ENCODE data around the gene CAPN1. TPM values are rescaled to one million over a fixed set of nuclear protein-coding genes. Genes with fewer than 3 reads are reported as not detected.

Gene CAPN1
- total RNA-seq, 1 donor from 2014 or later: 225 TPM

DNA sequence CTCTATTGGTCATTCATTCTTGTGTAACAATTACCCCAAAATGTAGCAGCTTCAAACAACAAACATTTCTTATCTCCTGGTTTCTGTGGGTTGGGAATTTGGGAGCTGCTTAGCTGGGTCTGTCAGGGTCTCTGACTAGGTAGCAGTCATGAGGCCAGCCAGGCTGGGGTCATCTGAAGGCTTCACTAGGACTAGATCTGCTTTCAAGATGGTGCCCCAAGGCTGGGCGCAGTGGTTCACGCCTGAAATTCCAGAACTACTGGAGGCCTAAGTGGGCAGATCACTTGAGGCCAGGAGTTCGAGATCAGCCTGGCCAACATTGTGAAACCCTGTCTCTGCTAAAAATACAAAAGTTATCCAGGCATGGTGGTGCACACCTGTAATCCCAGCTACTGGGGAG is 24.8 kb upstream of the CAPN1 start:
- TF ChIP-seq, protein P1, sequence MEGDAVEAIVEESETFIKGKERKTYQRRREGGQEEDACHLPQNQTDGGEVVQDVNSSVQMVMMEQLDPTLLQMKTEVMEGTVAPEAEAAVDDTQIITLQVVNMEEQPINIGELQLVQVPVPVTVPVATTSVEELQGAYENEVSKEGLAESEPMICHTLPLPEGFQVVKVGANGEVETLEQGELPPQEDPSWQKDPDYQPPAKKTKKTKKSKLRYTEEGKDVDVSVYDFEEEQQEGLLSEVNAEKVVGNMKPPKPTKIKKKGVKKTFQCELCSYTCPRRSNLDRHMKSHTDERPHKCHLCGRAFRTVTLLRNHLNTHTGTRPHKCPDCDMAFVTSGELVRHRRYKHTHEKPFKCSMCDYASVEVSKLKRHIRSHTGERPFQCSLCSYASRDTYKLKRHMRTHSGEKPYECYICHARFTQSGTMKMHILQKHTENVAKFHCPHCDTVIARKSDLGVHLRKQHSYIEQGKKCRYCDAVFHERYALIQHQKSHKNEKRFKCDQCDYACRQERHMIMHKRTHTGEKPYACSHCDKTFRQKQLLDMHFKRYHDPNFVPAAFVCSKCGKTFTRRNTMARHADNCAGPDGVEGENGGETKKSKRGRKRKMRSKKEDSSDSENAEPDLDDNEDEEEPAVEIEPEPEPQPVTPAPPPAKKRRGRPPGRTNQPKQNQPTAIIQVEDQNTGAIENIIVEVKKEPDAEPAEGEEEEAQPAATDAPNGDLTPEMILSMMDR (conservative IDR thresholded peaks at IDR 0.05): no peak
- H3K9me3 Mint-ChIP-seq: no peaks in the 10 kb centered on the region
- no peak overlapping the region for H3K27ac Mint-ChIP-seq
- no peak overlapping the region for H3K4me3 Mint-ChIP-seq
- H3K27me3 Mint-ChIP-seq: peaks cover 8% of the 10 kb centered on the region
- no peak for DNase-seq (ENCODE audit: extremely low spot score, unreplicated experiment)
- H3K4me1 Mint-ChIP-seq (ENCODE audit: unreplicated experiment): no peaks in the 10 kb centered on the region
- no peaks in the 10 kb centered on the region for H3K36me3 Mint-ChIP-seq

DNA sequence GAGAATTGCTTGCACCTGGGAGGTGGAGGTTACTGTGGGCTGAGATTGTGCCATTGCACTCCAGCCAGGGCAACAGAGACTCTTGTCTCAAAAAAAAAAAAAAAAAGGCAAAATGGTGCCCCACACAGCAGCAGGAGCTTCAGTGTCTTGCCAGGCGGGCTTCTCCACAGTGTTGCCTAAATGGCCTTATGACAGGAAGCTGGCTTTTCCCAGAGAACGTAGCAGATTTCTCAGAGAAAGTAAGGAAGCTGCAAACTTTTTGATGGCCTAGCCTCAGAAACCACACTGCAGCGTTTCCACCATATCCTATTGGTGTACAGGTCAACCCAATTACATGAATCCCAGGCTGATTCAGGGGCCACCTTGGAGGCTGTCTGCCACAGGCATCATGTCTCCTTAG is 24.4 kb upstream of the CAPN1 start:
- H3K9me3 Mint-ChIP-seq: no peaks in the 10 kb centered on the region
- TF ChIP-seq, protein P1 (conservative IDR thresholded peaks at IDR 0.05): no peak
- H3K4me1 Mint-ChIP-seq (ENCODE audit: unreplicated experiment): no peaks in the 10 kb centered on the region
- H3K4me3 Mint-ChIP-seq: no peak overlapping the region
- no peak for DNase-seq (ENCODE audit: extremely low spot score, unreplicated experiment)
- H3K27ac Mint-ChIP-seq: no peak overlapping the region
- H3K27me3 Mint-ChIP-seq: peaks cover 6% of the 10 kb centered on the region
- H3K36me3 Mint-ChIP-seq: no peaks in the 10 kb centered on the region

DNA sequence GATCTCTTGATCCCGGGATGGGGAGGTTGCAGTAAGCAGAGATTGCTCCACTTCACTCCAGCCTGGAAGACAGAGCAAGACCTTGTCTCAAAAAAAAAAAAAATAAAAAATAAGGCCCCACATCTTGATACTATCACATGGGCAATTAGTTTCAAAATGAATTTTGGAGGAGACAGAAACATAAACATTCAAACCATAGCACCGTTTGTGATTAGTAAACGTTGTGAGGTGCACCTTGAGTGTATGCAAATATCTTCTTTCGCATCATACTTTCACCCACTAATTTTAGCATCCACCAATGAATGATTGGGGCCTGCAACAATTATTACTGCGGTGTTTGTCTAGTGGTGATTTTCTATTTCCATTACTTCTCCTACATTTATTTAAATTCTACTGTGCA is 22.7 kb upstream of the CAPN1 start:
- H3K4me3 Mint-ChIP-seq: no peak overlapping the region
- DNase-seq (ENCODE audit: extremely low spot score, unreplicated experiment): no peak
- H3K27me3 Mint-ChIP-seq: peaks cover 3% of the 10 kb centered on the region
- H3K36me3 Mint-ChIP-seq: no peaks in the 10 kb centered on the region
- no peaks in the 10 kb centered on the region for H3K4me1 Mint-ChIP-seq (ENCODE audit: unreplicated experiment)
- no peak overlapping the region for H3K27ac Mint-ChIP-seq
- TF ChIP-seq, protein P1 (conservative IDR thresholded peaks at IDR 0.05): no peak
- no peaks in the 10 kb centered on the region for H3K9me3 Mint-ChIP-seq

DNA sequence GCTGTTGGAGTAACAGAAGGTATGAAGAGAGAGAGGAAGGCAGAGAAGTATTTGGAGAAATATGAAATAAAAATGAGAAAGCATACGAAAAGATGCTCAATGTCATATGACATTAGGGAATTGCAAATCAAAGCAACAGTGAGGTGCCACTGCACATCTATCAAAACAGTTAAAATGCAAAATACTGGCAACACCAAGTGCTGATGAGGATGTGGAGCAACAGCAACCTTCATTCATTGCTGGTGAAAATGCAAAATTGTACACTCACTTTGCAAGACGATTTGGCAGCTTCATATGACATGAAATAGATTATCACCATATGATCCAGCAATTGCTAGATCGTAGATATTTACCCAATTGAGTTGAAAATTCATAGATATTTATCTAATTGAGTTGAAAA is 21.1 kb upstream of the CAPN1 start:
- Mint-ChIP-seq H3K4me1 (ENCODE audit: unreplicated experiment) (no peaks in the 10 kb centered on the region), H3K9me3 (no peaks in the 10 kb centered on the region), H3K36me3 (no peaks in the 10 kb centered on the region), H3K4me3 (no peak overlapping the region), H3K27me3 (peaks cover 3% of the 10 kb centered on the region), H3K27ac (no peak overlapping the region)
- no peak for DNase-seq (ENCODE audit: extremely low spot score, unreplicated experiment)
- TF ChIP-seq, protein P1 (conservative IDR thresholded peaks at IDR 0.05): no peak

DNA sequence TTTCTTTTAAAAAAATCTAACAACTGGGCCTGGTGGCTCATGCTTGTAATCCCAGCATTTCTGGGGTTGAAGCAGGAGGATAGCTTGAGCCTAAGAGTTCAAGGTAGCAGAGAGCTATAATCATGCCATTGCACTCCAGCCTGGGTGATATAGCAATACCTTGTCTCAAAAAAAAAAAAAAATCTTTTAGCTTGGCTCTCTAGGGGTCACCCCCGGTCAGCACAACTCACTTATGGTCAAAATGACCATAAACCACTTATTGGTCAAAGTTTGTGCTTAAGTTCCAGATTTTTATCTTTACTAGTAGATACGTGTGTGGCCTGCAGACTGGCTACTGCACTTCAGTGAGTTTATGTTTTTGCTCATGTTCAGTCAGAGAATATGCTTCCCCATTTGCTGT is 18.0 kb upstream of the CAPN1 start:
- H3K27ac Mint-ChIP-seq: no peak overlapping the region
- H3K27me3 Mint-ChIP-seq: peaks cover 3% of the 10 kb centered on the region
- no peak for DNase-seq (ENCODE audit: extremely low spot score, unreplicated experiment)
- H3K4me3 Mint-ChIP-seq: no peak overlapping the region
- TF ChIP-seq, protein P1 (conservative IDR thresholded peaks at IDR 0.05): no peak
- H3K36me3 Mint-ChIP-seq: no peaks in the 10 kb centered on the region
- H3K4me1 Mint-ChIP-seq (ENCODE audit: unreplicated experiment): no peaks in the 10 kb centered on the region
- H3K9me3 Mint-ChIP-seq: no peaks in the 10 kb centered on the region
